ENCODE measurements around the gene CIAO3.

CIAO3 gene

DNA sequence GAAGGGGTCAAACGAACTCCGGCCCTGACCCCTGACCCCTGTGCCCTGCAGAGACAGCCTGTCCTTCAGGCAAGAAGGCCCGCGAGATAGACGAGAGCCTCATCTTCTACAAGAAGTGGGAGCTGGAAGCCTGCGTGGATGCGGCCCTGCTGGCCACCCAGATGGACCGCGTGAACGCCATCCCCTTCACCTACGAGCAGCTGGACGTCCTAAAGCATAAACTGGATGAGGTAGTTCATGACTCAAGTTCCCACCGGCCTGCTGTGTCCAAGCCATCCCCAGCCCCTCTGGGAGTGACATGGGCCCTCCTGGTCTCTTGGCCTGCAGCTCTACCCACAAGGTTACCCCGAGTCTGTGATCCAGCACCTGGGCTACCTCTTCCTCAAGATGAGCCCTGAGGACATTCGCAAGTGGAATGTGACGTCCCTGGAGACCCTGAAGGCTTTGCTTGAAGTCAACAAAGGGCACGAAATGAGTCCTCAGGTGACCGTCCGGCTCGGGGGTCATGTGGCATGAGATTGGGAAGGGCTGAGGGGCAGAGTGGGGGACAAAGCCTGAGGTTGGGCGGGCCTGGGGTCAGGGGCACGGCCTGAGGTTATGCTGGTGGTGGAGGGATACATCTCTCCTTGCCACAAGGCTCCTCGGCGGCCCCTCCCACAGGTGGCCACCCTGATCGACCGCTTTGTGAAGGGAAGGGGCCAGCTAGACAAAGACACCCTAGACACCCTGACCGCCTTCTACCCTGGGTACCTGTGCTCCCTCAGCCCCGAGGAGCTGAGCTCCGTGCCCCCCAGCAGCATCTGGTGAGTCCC is 25.4 kb upstream of the CIAO3 start:
- no peaks in the 10 kb centered on the region for H3K36me3 ChIP-seq (replicated peaks; ENCODE audit: insufficient read depth, low read length)
- H3K27me3 ChIP-seq (replicated peaks; ENCODE audit: insufficient read depth, low read length), result peaks cover 32% of the 10 kb centered on the region
- H3K9me2 ChIP-seq (replicated peaks; ENCODE audit: insufficient read depth, low read length), result no peaks in the 10 kb centered on the region
- no peaks in the 10 kb centered on the region for H3K9me3 ChIP-seq (replicated peaks; ENCODE audit: insufficient read depth, low read length)
- H2AFZ ChIP-seq (ENCODE audit: low read length), result no peak overlapping the region
- H3F3A ChIP-seq (ENCODE audit: insufficient read depth, low read length), result no peaks in the 10 kb centered on the region
- no peak overlapping the region for H3K9ac ChIP-seq (ENCODE audit: low read length)
- no peaks in the 10 kb centered on the region for H3K79me2 ChIP-seq (ENCODE audit: low read length)
- DNase-seq, result no peak
- no peak overlapping the region for H3K27ac ChIP-seq (ENCODE audit: low read length)
- no peaks in the 10 kb centered on the region for H4K20me1 ChIP-seq (ENCODE audit: insufficient read depth, low read length)
- TF ChIP-seq, protein P1, sequence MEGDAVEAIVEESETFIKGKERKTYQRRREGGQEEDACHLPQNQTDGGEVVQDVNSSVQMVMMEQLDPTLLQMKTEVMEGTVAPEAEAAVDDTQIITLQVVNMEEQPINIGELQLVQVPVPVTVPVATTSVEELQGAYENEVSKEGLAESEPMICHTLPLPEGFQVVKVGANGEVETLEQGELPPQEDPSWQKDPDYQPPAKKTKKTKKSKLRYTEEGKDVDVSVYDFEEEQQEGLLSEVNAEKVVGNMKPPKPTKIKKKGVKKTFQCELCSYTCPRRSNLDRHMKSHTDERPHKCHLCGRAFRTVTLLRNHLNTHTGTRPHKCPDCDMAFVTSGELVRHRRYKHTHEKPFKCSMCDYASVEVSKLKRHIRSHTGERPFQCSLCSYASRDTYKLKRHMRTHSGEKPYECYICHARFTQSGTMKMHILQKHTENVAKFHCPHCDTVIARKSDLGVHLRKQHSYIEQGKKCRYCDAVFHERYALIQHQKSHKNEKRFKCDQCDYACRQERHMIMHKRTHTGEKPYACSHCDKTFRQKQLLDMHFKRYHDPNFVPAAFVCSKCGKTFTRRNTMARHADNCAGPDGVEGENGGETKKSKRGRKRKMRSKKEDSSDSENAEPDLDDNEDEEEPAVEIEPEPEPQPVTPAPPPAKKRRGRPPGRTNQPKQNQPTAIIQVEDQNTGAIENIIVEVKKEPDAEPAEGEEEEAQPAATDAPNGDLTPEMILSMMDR (IDR thresholded peaks at IDR 0.05; ENCODE audit: low read length), result no peak
- no peak for TF ChIP-seq EZH2phosphoT487 (IDR thresholded peaks at IDR 0.05; ENCODE audit: low read length)
- no peak for TF ChIP-seq EZH2 (optimal IDR thresholded peaks at IDR 0.05; ENCODE audit: low read depth, low read length)
- H3K4me1 ChIP-seq (ENCODE audit: low read length), result no peaks in the 10 kb centered on the region
- H3K4me3 ChIP-seq (ENCODE audit: low read length), result no peak overlapping the region
- H3K4me2 ChIP-seq (ENCODE audit: low read depth, low read length), result no peak overlapping the region

- Histone ChIP-seq H3K27me3 (replicated peaks; ENCODE audit: insufficient read depth, low read length) (peaks cover 34% of the 10 kb centered on the region), H4K20me1 (ENCODE audit: insufficient read depth, low read length) (no peaks in the 10 kb centered on the region), H3K4me2 (ENCODE audit: low read depth, low read length) (no peak overlapping the region), H3K4me1 (ENCODE audit: low read length) (no peaks in the 10 kb centered on the region), H3K9ac (ENCODE audit: low read length) (no peak overlapping the region), H3K36me3 (replicated peaks; ENCODE audit: insufficient read depth, low read length) (no peaks in the 10 kb centered on the region), H3F3A (ENCODE audit: insufficient read depth, low read length) (no peaks in the 10 kb centered on the region), H3K9me2 (replicated peaks; ENCODE audit: insufficient read depth, low read length) (no peaks in the 10 kb centered on the region), H3K79me2 (ENCODE audit: low read length) (no peaks in the 10 kb centered on the region), H3K27ac (ENCODE audit: low read length) (no peak overlapping the region), H2AFZ (ENCODE audit: low read length) (no peak overlapping the region), H3K9me3 (replicated peaks; ENCODE audit: insufficient read depth, low read length) (no peaks in the 10 kb centered on the region), H3K4me3 (ENCODE audit: low read length) (no peak overlapping the region)
- DNase-seq, result no peak
- no peak for TF ChIP-seq EZH2 (optimal IDR thresholded peaks at IDR 0.05; ENCODE audit: low read depth, low read length)
- no peak for TF ChIP-seq EZH2phosphoT487 (IDR thresholded peaks at IDR 0.05; ENCODE audit: low read length)
- TF ChIP-seq, protein P1 (IDR thresholded peaks at IDR 0.05; ENCODE audit: low read length), result no peak
Observed at GRCh38 chr16:765488-765865, 24.7 kb upstream of the CIAO3 start.

- TF ChIP-seq EZH2phosphoT487 (IDR thresholded peaks at IDR 0.05; ENCODE audit: low read length) (no peak), EZH2 (optimal IDR thresholded peaks at IDR 0.05; ENCODE audit: low read depth, low read length) (no peak)
- TF ChIP-seq, protein P1 (IDR thresholded peaks at IDR 0.05; ENCODE audit: low read length), result no peak
- Histone ChIP-seq H3K9ac (ENCODE audit: low read length) (no peak overlapping the region), H3K27me3 (replicated peaks; ENCODE audit: insufficient read depth, low read length) (peaks cover 36% of the 10 kb centered on the region), H3K4me3 (ENCODE audit: low read length) (no peak overlapping the region), H3K9me2 (replicated peaks; ENCODE audit: insufficient read depth, low read length) (no peaks in the 10 kb centered on the region), H3K4me1 (ENCODE audit: low read length) (no peaks in the 10 kb centered on the region), H2AFZ (ENCODE audit: low read length) (no peak overlapping the region), H4K20me1 (ENCODE audit: insufficient read depth, low read length) (no peaks in the 10 kb centered on the region), H3K79me2 (ENCODE audit: low read length) (no peaks in the 10 kb centered on the region), H3F3A (ENCODE audit: insufficient read depth, low read length) (no peaks in the 10 kb centered on the region), H3K27ac (ENCODE audit: low read length) (no peak overlapping the region), H3K36me3 (replicated peaks; ENCODE audit: insufficient read depth, low read length) (no peaks in the 10 kb centered on the region), H3K9me3 (replicated peaks; ENCODE audit: insufficient read depth, low read length) (no peaks in the 10 kb centered on the region), H3K4me2 (ENCODE audit: low read depth, low read length) (no peak overlapping the region)
- no peak for DNase-seq
Observed at GRCh38 chr16:764848-765487, 24.2 kb upstream of the CIAO3 start.

All from MM.1S (cell line).